ENCODE measurements around the gene KL. TPM values are rescaled to one million over a fixed set of nuclear protein-coding genes. Genes with fewer than 3 reads are reported as not detected.

Gene KL
- polyA plus RNA-seq, 1 of the 3 experiments (the other 2 are of a cell fraction), result 0.02 TPM

DNA sequence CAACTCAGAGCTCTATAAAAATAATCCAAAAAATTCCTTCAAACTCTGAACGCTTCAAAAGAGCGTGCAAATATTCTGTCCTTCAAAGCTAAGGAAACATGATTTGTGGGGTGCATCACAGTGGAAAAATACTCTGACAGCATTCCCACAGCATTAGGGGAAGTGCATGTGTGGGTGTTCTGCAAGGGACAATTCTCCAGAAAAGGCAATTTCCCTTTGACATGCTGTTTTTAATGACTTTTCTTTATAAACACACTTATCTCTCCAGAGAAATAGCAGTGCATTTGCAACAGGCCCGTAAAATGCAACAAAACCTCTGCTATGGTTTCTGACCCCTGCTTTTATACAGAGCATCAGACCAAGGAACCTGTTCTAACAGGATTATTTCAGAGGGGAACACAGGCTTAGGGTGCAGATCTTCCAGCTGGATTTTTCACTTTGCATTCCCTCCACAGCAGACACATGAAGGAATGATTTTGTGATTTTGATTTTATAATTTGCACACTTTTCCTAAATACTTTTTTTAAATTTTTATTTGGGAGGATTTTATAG lies 42.6 kb downstream of the KL start:
- Histone ChIP-seq H3K27ac (ENCODE audit: low read depth in 2 of 2, low read length in 1 of 2) (no peak overlapping the region), H3K79me2 (ENCODE audit: insufficient read depth) (no peaks in the 10 kb centered on the region), H3K9me2 (no peaks in the 10 kb centered on the region), H3K9me3 (no peaks in the 10 kb centered on the region), H3K4me3 (ENCODE audit: low read depth in 2 of 2, low read length in 1 of 2) (no peak overlapping the region), H3K27me3 (ENCODE audit: insufficient read depth) (no peaks in the 10 kb centered on the region), H3K4me2 (no peak overlapping the region), H2AFZ (ENCODE audit: low read depth) (no peak overlapping the region), H3K4me1 (ENCODE audit: control insufficient read depth in 1 of 2, insufficient read depth in 2 of 2, low read depth in 1 of 2, low read length in 1 of 2) (peaks cover 0 to 3% of the 10 kb centered on the region in 2 experiments; a peak in 1 of 4 replicates), H3K36me3 (replicated peaks in 1 of 2; ENCODE audit: control insufficient read depth in 1 of 2, insufficient read depth in 2 of 2, low read length in 1 of 2) (no peaks in the 10 kb centered on the region), H3F3A (replicated peaks; ENCODE audit: insufficient read depth) (no peaks in the 10 kb centered on the region), H4K20me1 (ENCODE audit: insufficient read depth) (no peaks in the 10 kb centered on the region), H3K9ac (no peak overlapping the region)
- TF ChIP-seq ELF1 (IDR thresholded peaks at IDR 0.05) (no peak), TEAD4 (IDR thresholded peaks at IDR 0.05; ENCODE audit: borderline replicate concordance, insufficient read depth) (no peak), POLR2AphosphoS5 (IDR thresholded peaks at IDR 0.05; ENCODE audit: low read depth, low read length) (no peak), NRF1 (IDR thresholded peaks at IDR 0.05; ENCODE audit: low read depth, low read length) (no peak)
- ChIA-PET CTCF (interaction anchor here (1.1 to 1.6 kb wide), 2 partner anchors 17 to 28 kb away, joined by 4 to 5 read pairs; no protein-coding TSS in a partner anchor), POLR2A (no interaction called here)
- 90% methylated on average over 3 of the region's 3 CpGs for WGBS (ENCODE audit: low lambda C conversion rate)
- DNase-seq, result no peak

DNA sequence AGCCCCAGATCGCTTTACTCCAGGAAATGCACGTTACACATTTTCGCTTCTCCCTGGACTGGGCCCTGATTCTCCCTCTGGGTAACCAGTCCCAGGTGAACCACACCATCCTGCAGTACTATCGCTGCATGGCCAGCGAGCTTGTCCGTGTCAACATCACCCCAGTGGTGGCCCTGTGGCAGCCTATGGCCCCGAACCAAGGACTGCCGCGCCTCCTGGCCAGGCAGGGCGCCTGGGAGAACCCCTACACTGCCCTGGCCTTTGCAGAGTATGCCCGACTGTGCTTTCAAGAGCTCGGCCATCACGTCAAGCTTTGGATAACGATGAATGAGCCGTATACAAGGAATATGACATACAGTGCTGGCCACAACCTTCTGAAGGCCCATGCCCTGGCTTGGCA lies 44.6 kb downstream of the KL start:
- Histone ChIP-seq H3K4me2 (no peak overlapping the region), H3K4me3 (ENCODE audit: low read depth in 2 of 2, low read length in 1 of 2) (no peak overlapping the region), H3K27ac (ENCODE audit: low read depth in 2 of 2, low read length in 1 of 2) (no peak overlapping the region), H2AFZ (ENCODE audit: low read depth) (no peak overlapping the region), H3K79me2 (ENCODE audit: insufficient read depth) (no peaks in the 10 kb centered on the region), H3K9me3 (no peaks in the 10 kb centered on the region), H3K9ac (no peak overlapping the region), H4K20me1 (ENCODE audit: insufficient read depth) (no peaks in the 10 kb centered on the region), H3K36me3 (replicated peaks in 1 of 2; ENCODE audit: control insufficient read depth in 1 of 2, insufficient read depth in 2 of 2, low read length in 1 of 2) (no peaks in the 10 kb centered on the region), H3K27me3 (ENCODE audit: insufficient read depth) (no peaks in the 10 kb centered on the region), H3K9me2 (no peaks in the 10 kb centered on the region), H3F3A (replicated peaks; ENCODE audit: insufficient read depth) (no peaks in the 10 kb centered on the region), H3K4me1 (ENCODE audit: control insufficient read depth in 1 of 2, insufficient read depth in 2 of 2, low read depth in 1 of 2, low read length in 1 of 2) (peaks cover 0 to 3% of the 10 kb centered on the region in 2 experiments; a peak in 1 of 4 replicates)
- 86% methylated on average over 14 of the region's 15 CpGs for WGBS (ENCODE audit: low lambda C conversion rate)
- ChIA-PET CTCF (no interaction called here), POLR2A (no interaction called here)
- no peak for TF ChIP-seq ELF1 (IDR thresholded peaks at IDR 0.05)
- no peak for TF ChIP-seq TCF12 (IDR thresholded peaks at IDR 0.05)
- no peak for TF ChIP-seq YY1 (IDR thresholded peaks at IDR 0.05; ENCODE audit: low read depth)
- no peak for TF ChIP-seq MXI1 (IDR thresholded peaks at IDR 0.05; ENCODE audit: low read depth, low read length)
- no peak for TF ChIP-seq GABPA (IDR thresholded peaks at IDR 0.05; ENCODE audit: low read depth)
- no peak for TF ChIP-seq TEAD4 (IDR thresholded peaks at IDR 0.05; ENCODE audit: borderline replicate concordance, insufficient read depth)
- no peak for TF ChIP-seq NRF1 (IDR thresholded peaks at IDR 0.05; ENCODE audit: low read depth, low read length)
- TF ChIP-seq EP300 (IDR thresholded peaks at IDR 0.05; ENCODE audit: borderline replicate concordance in 1 of 2, low read depth in 1 of 2, low read length in 1 of 2), result no peak
- TF ChIP-seq MEF2A (IDR thresholded peaks at IDR 0.05; ENCODE audit: borderline replicate concordance, low read depth), result no peak
- TF ChIP-seq RCOR1 (IDR thresholded peaks at IDR 0.05; ENCODE audit: low read length), result no peak
- TF ChIP-seq POLR2AphosphoS5 (IDR thresholded peaks at IDR 0.05; ENCODE audit: low read depth, low read length), result no peak
- TF ChIP-seq NFIC (IDR thresholded peaks at IDR 0.05; ENCODE audit: borderline replicate concordance), result no peak
- TF ChIP-seq, protein P1, sequence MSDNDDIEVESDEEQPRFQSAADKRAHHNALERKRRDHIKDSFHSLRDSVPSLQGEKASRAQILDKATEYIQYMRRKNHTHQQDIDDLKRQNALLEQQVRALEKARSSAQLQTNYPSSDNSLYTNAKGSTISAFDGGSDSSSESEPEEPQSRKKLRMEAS (IDR thresholded peaks at IDR 0.05; ENCODE audit: low read depth), result no peak
- TF ChIP-seq RAD21 (IDR thresholded peaks at IDR 0.05; ENCODE audit: low read length), result no peak
- no peak for TF ChIP-seq EZH2phosphoT487 (IDR thresholded peaks at IDR 0.05; ENCODE audit: borderline replicate concordance, low read depth)
- TF ChIP-seq, protein P2, sequence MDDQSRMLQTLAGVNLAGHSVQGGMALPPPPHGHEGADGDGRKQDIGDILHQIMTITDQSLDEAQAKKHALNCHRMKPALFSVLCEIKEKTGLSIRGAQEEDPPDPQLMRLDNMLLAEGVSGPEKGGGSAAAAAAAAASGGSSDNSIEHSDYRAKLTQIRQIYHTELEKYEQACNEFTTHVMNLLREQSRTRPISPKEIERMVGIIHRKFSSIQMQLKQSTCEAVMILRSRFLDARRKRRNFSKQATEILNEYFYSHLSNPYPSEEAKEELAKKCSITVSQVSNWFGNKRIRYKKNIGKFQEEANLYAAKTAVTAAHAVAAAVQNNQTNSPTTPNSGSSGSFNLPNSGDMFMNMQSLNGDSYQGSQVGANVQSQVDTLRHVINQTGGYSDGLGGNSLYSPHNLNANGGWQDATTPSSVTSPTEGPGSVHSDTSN (IDR thresholded peaks at IDR 0.05), result no peak
- TF ChIP-seq FOSL2 (IDR thresholded peaks at IDR 0.05; ENCODE audit: borderline replicate concordance, low read depth), result no peak
- DNase-seq, result no peak

Data from SK-N-SH (cell line).